Iris pigment epithelial cell (primary cell): ENCODE data around the gene TNFSF18.

Source experiments
- DNase-seq: peaks from one replicate; pipeline ENCODE4 v3.0.0-alpha.2; 2011; ENCODE audit warnings: low read depth

TNFSF18 gene

GRCh38 chr1:173038875-173039554, 11.7 kb downstream of the TNFSF18 start:
- DNase-seq, result no peak

- no peak for DNase-seq
These were observed 26.2 kb downstream of the TNFSF18 start for GRCh38 chr1:173024543-173024942.

GRCh38 chr1:173023343-173023742, 27.4 kb downstream of the TNFSF18 start:
- peak; percentile 50 for DNase-seq

- no peak for DNase-seq
These were observed 30.5 kb downstream of the TNFSF18 start for GRCh38 chr1:173020138-173020750.

GRCh38 chr1:173017792-173018191, 32.9 kb downstream of the TNFSF18 start:
- DNase-seq, result peak; percentile 56

- DNase-seq, result no peak
These were observed 34.3 kb downstream of the TNFSF18 start for GRCh38 chr1:173016419-173016818.

- DNase-seq, result no peak
These were observed 35.1 kb downstream of the TNFSF18 start for GRCh38 chr1:173015629-173016028.

- DNase-seq, result no peak
These were observed 36.6 kb downstream of the TNFSF18 start for GRCh38 chr1:173014160-173014559.

- no peak for DNase-seq
These were observed 38.6 kb downstream of the TNFSF18 start for GRCh38 chr1:173012126-173012525.

- no peak for DNase-seq
These were observed 41.1 kb downstream of the TNFSF18 start for GRCh38 chr1:173009597-173009996.

- DNase-seq, result no peak
These were observed 45.4 kb downstream of the TNFSF18 start for GRCh38 chr1:173005196-173005864.

- DNase-seq, result peak; percentile 97
These were observed 47.6 kb downstream of the TNFSF18 start for GRCh38 chr1:173002891-173003838.

GRCh38 chr1:172999349-172999748, 51.4 kb downstream of the TNFSF18 start:
- DNase-seq, result no peak

GRCh38 chr1:172997941-172998361, 52.8 kb downstream of the TNFSF18 start:
- DNase-seq, result no peak

GRCh38 chr1:172993640-172994039, 57.1 kb downstream of the TNFSF18 start:
- peak; percentile 69 for DNase-seq

GRCh38 chr1:172991674-172992400, 58.9 kb downstream of the TNFSF18 start:
- no peak for DNase-seq

- DNase-seq, result peak; percentile 90
These were observed 60.0 kb downstream of the TNFSF18 start for GRCh38 chr1:172990598-172991215.
